GM10248 (cell line): ENCODE results near the gene WDR31.

Experiments used
- CTCF ChIA-PET: fragments of 300-600 bp; sonication (Branson Sonifier 250); formaldehyde crosslinking; extraction: SDS; loops from one replicate; lab custom pipeline; 2021; ENCODE audit warnings: antibody characterized with exemption; lab: Yijun Ruan, JAX
- POLR2A ChIA-PET: fragments of 350-650 bp; sonication (Branson Sonifier 250); formaldehyde crosslinking; extraction: SDS; loops from one replicate; lab custom pipeline; 2020; ENCODE audit warnings: antibody characterized with exemption; lab: Yijun Ruan, JAX
- DNase-seq: peaks from one replicate; pipeline ENCODE4 v3.0.0; 2012; ENCODE audit errors: extremely low spot score
- CTCF ChIP-seq: IDR thresholded peaks from 2 replicates; pipeline ENCODE4 v1.5.1; 2012; ENCODE audit warnings: mild to moderate bottlenecking, low read depth; ENCODE audit errors: extremely low read depth, missing control alignments, control extremely low read depth

The WDR31 gene

DNA sequence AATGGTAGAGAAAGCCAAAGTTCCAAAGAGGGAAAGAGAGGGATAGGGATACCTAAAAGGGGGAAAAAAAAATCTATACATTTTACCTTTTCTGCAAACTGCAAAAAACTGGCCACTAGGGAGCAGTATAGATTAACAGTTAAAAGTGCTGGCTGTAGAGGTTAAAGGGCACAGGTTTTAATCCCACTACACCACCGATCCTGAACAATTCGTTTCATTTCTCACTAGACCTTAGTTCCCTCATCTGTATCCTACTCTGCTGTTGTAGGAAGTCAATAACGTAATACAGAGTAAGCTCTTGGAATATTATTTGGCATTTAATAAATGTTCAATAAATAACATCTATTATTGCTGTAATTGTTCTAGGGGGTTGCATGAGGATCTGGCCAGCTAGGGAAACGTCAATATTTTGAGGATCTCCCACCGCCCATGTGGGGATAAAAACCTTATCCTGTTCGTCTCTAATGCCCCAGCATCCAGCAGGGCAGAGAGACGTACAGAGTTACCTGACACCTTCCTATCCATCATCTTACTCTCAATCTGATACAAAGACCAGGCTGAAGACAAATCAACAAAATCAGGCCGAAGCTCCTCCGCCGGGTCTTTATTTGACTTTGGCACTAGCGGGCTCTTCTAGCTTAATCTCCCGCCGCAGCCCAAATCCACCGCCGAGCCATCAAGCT lies 65.5 kb downstream of the WDR31 start:
- POLR2A ChIA-PET, result interaction anchor here (0.6 to 1.4 kb wide), 7 partner anchors 54 to 1394 kb away, joined by 3 to 4 read pairs (median 3); partner anchors contain the start of genes C9orf43, FKBP15, POLE3 and SLC31A1
- TF ChIP-seq CTCF, result peak; percentile 64

DNA sequence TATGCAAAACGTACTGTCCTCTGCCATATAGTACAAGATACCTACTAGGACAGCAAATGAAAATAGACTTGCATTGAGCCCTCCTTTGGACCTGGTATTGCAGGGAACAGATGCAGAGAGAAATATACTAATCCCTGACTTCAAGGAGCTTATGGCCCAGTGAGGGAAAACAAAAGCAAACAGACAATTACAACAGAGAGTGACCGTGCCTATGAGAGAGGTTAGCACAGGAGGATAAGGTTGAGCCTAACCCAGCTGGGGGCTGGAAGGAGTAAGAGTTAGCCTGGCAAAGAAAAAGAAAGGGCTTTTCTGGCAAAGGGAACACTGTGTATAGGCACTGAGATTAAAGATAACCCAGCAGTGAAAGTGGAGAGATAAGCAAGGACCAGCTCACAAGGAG lies 70.2 kb downstream of the WDR31 start:
- ChIA-PET POLR2A (no interaction called here), CTCF (interaction anchor here (0.9 to 1.8 kb wide), 5 partner anchors 13 to 322 kb away, joined by 3 to 4 read pairs (median 3); partner anchors contain the start of gene ALAD)
- DNase-seq, result no peak
- no peak for TF ChIP-seq CTCF

More for the DNA sequence above, 65.5 kb downstream of the WDR31 start:
- CTCF ChIA-PET, result interaction anchor here (0.6 to 5.8 kb wide), 46 partner anchors 12 to 407 kb away, joined by 3 to 96 read pairs (median 5); partner anchors contain the start of genes ALAD, BSPRY, C9orf43 and FKBP15
- peak; percentile 69 for DNase-seq

GRCh38 chr9:113269355-113269754 lies 70.7 kb downstream of the WDR31 start:
- POLR2A ChIA-PET, result no interaction called here
- CTCF ChIA-PET, result interaction anchor here (0.9 to 1.8 kb wide), 5 partner anchors 12 to 322 kb away, joined by 3 to 4 read pairs (median 3); partner anchors contain the start of gene ALAD
- no peak for DNase-seq
- TF ChIP-seq CTCF, result no peak

GRCh38 chr9:113267911-113268566 lies 72.0 kb downstream of the WDR31 start:
- TF ChIP-seq CTCF, result no peak
- ChIA-PET CTCF (interaction anchor here (1.5 kb wide), 1 partner anchor 11 kb away, joined by 4 read pairs; no protein-coding TSS in a partner anchor), POLR2A (no interaction called here)
- DNase-seq, result no peak

DNA sequence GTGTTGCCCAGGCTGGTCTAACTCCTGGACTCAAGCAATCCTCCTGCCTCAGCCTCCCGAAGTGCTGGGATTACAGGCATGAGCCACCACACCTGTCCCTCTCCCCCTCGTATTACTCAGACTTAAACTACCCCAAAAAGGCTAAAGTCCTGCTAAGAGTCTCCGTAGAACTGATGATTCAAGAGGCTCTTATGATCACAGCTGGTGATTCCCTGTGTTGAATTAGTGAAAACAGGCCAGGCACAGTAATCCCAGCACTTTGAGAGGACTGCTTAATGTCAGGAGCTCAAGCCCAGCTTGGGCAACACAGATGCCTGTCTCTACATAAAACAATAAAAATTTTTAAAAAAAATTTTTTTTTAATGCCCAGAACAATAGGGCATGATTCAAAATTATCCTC lies 73.9 kb downstream of the WDR31 start:
- DNase-seq, result no peak
- TF ChIP-seq CTCF, result no peak
- ChIA-PET CTCF (interaction anchor here (10.8 kb wide), 1 partner anchor 8 kb away, joined by 79 read pairs; the partner anchor contains the start of genes CDC26 and PRPF4), POLR2A (no interaction called here)
